ENCODE results near the gene ADM2. TPM values are rescaled to one million over a fixed set of nuclear protein-coding genes. Genes with fewer than 3 reads are reported as not detected.
"Not testable (repeated sequence)": the region's sequence is repeated elsewhere in the genome, so short reads cannot be mapped to it uniquely, and the experiment has no call there.

The ADM2 gene
- total RNA-seq, 1 donor from 2014 or later, result 3.7 TPM

DNA sequence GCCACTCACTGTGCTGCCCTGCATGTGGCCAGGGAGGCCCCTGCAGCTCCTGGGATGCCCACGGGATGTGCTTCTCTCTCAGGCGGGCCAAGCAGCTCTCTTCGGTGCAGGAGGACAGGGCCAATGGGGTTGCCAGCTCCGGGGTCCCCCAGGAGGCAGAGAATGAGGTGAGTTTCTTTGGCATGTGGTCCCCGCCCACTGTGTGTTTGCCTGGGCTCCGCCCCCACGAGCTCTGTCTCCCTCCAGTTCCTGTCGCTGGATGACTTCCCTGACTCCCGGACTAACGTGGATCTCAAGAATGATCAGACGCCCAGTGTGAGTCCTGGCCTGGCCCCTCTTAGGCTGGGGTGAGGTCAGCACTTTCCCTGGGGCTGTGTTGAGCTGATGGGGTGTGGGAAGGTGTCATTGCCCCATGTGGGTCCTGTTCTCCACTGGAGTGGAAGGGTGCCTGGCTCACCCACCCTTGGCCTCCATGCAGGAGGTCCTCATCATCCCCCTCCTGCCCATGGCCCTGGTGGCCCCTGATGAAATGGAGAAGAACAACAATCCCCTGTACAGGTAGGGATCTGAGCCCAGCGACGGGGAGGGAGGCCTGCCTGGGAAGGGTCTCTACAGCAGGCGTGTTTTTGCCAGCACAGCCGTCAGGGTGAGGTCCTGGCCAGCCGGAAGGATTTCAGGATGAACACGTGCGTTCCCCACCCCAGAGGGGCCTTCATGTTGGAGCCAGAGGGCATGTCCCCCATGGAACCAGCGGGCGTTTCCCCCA, 36.3 kb downstream of the ADM2 start:
- TF ChIP-seq, protein P1, sequence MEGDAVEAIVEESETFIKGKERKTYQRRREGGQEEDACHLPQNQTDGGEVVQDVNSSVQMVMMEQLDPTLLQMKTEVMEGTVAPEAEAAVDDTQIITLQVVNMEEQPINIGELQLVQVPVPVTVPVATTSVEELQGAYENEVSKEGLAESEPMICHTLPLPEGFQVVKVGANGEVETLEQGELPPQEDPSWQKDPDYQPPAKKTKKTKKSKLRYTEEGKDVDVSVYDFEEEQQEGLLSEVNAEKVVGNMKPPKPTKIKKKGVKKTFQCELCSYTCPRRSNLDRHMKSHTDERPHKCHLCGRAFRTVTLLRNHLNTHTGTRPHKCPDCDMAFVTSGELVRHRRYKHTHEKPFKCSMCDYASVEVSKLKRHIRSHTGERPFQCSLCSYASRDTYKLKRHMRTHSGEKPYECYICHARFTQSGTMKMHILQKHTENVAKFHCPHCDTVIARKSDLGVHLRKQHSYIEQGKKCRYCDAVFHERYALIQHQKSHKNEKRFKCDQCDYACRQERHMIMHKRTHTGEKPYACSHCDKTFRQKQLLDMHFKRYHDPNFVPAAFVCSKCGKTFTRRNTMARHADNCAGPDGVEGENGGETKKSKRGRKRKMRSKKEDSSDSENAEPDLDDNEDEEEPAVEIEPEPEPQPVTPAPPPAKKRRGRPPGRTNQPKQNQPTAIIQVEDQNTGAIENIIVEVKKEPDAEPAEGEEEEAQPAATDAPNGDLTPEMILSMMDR (IDR thresholded peaks at IDR 0.05; ENCODE audit: insufficient read depth, low read length, severe bottlenecking), result no peak
- no peaks in the 10 kb centered on the region for H3K27me3 ChIP-seq (ENCODE audit: control insufficient read depth, insufficient read depth, low read length)
- H3K36me3 ChIP-seq (ENCODE audit: control insufficient read depth, insufficient read depth, low read length), result peaks cover 15% of the 10 kb centered on the region
- FAIRE-seq (no peak), DNase-seq (ENCODE audit: low read depth) (no peak)
- no peak overlapping the region for H3K4me3 ChIP-seq (ENCODE audit: low read depth, low read length)

- no peaks in the 10 kb centered on the region for H3K27me3 ChIP-seq (ENCODE audit: control insufficient read depth, insufficient read depth, low read length)
- no peak for DNase-seq (ENCODE audit: low read depth)
These were observed 37.3 kb downstream of the ADM2 start for GRCh38 chr22:50518606-50519005.

DNA sequence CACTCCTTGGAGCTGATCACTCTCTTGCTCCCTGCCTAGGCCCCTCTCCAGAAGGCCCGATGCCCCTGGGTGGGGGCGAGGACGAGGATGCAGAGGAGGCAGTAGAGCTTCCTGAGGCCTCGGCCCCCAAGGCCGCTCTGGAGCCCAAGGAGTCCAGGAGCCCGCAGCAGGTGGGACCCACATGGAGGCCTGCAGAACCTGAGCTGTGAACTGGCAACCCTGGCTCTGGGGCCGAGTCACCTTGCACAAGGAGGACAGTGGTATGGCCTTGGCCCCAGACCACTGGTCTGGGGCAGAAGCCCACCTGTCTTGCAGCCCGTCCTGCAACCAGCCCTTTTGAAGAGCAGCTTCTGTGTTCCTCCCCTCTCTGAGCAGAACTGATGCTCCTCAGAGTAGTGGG, 37.8 kb downstream of the ADM2 start:
- TF ChIP-seq, protein P1 (IDR thresholded peaks at IDR 0.05; ENCODE audit: insufficient read depth, low read length, severe bottlenecking), result no peak
- Histone ChIP-seq H3K27me3 (ENCODE audit: control insufficient read depth, insufficient read depth, low read length) (no peaks in the 10 kb centered on the region), H3K4me3 (ENCODE audit: low read depth, low read length) (no peak overlapping the region), H3K36me3 (ENCODE audit: control insufficient read depth, insufficient read depth, low read length) (peaks cover 22% of the 10 kb centered on the region)
- FAIRE-seq, result no peak
- no peak for DNase-seq (ENCODE audit: low read depth)

More at GRCh38 chr22:50518606-50519005, 37.3 kb downstream of the ADM2 start:
- TF ChIP-seq, protein P1 (IDR thresholded peaks at IDR 0.05; ENCODE audit: insufficient read depth, low read length, severe bottlenecking), result no peak
- Histone ChIP-seq H3K36me3 (ENCODE audit: control insufficient read depth, insufficient read depth, low read length) (peaks cover 17% of the 10 kb centered on the region), H3K4me3 (ENCODE audit: low read depth, low read length) (no peak overlapping the region)
- no peak for FAIRE-seq

DNA sequence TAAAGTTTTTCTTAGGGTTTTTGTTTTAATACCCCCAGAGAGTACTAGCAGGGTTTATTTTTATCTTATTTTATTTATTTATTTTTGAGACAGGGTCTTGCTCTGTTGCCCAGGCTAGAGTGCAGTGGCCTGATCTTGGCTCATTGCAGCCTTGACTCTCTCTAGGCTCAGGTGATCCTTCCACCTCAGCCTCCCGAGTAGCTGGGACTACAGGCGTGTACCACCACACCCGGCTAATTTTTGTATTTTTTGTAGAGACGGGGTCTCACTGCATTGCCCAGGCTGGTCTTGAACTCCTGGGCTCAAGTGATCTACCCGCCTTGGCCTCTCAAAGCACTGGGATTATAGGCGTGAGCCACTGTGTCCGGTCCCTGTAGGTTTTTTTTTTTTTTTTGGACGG, 38.8 kb downstream of the ADM2 start:
- FAIRE-seq; DNase-seq (ENCODE audit: low read depth); H3K27me3 ChIP-seq (ENCODE audit: control insufficient read depth, insufficient read depth, low read length); H3K4me3 ChIP-seq (ENCODE audit: low read depth, low read length): not testable (repeated sequence)
- H3K36me3 ChIP-seq (ENCODE audit: control insufficient read depth, insufficient read depth, low read length), result peaks cover 23% of the 10 kb centered on the region

GRCh38 chr22:50520826-50521453, 39.6 kb downstream of the ADM2 start:
- FAIRE-seq (peak; percentile 18), DNase-seq (ENCODE audit: low read depth) (no peak)
- Histone ChIP-seq H3K4me3 (ENCODE audit: low read depth, low read length) (no peak overlapping the region), H3K27me3 (ENCODE audit: control insufficient read depth, insufficient read depth, low read length) (no peaks in the 10 kb centered on the region), H3K36me3 (ENCODE audit: control insufficient read depth, insufficient read depth, low read length) (peaks cover 23% of the 10 kb centered on the region)
- TF ChIP-seq, protein P1 (IDR thresholded peaks at IDR 0.05; ENCODE audit: insufficient read depth, low read length, severe bottlenecking), result no peak

DNA sequence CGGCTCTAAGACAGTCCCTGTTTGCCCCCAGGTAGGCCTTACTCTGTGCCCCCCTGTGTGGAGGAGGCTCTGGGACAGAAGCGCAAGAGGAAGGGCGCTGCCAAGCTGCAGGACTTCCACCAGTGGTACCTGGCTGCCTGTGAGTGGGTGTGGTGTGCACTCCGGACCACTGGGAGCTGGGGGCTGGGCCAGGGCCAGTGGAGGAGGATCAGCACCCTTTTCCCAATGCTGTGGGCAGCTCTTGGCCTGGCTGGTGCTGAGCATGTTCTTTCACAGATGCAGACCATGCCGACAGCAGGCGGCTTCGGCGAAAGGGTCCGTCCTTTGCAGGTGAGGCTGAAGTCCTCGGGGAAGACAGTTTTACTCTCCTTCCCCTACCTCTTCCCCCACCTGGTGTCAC, 40.4 kb downstream of the ADM2 start:
- Histone ChIP-seq H3K4me3 (ENCODE audit: low read depth, low read length) (no peak overlapping the region), H3K27me3 (ENCODE audit: control insufficient read depth, insufficient read depth, low read length) (no peaks in the 10 kb centered on the region), H3K36me3 (ENCODE audit: control insufficient read depth, insufficient read depth, low read length) (peaks cover 19% of the 10 kb centered on the region)
- no peak for DNase-seq (ENCODE audit: low read depth)
- TF ChIP-seq, protein P1 (IDR thresholded peaks at IDR 0.05; ENCODE audit: insufficient read depth, low read length, severe bottlenecking), result no peak
- no peak for FAIRE-seq
